HepG2 (cell line): Measurements from ENCODE around the gene ADGRL3. TPM values are rescaled to one million over a fixed set of nuclear protein-coding genes. Genes with fewer than 3 reads are reported as not detected.
A peak's percentile ranks its signal among the peaks of the same experiment; 100 is the strongest.

Experiments used
- ATAC-seq: fragments of 200-7000 bp; cut with Tn5 transposase; 3 replicates; pipeline ENCODE4 v1.9.1; 2020; ENCODE audit warnings: mild to moderate bottlenecking, moderate library complexity
- BruUV-seq: library from RNA; stranded (reverse); fragments of 400-500 nt; replicated peaks from 2 replicates; lab custom pipeline; 2021; lab: Mats Ljungman, UMichigan
- CTCF ChIA-PET: fragments of 300-600 bp; formaldehyde crosslinking; extraction: SDS; loops from one replicate; lab custom pipeline; 2021; ENCODE audit warnings: low total read pairs, inconsistent platforms, low intra/inter-chr PET ratio; lab: Yijun Ruan, JAX
- POLR2A ChIA-PET: fragments of 350-600 bp; sonication (Branson Sonifier 250); formaldehyde crosslinking; loops from one replicate; lab custom pipeline; 2020; ENCODE audit warnings: antibody characterized with exemption, inconsistent platforms; lab: Yijun Ruan, JAX
- DNase-seq: peaks from one replicate; pipeline ENCODE4 v3.0.0-alpha.2; 2015; ENCODE audit warnings: low spot score
- FAIRE-seq: peaks from 3 replicates; lab custom pipeline; 2011; peaks lifted over from hg19 to GRCh38; lab: Jason Lieb, UNC
- H2AFZ ChIP-seq: one replicate; pipeline ENCODE4 v1.6.1; 2011; ENCODE audit warnings: low read length, inconsistent platforms
- H3K27ac ChIP-seq: fragments of 300-600 bp; 3 replicates; pipeline ENCODE4 v1.8.0; 2011; ENCODE audit warnings: mixed run types, mild to moderate bottlenecking, mixed read lengths, low read length, inconsistent platforms; ENCODE audit not compliant: insufficient read depth; ENCODE audit errors: extremely low read length
- H3K27me3 ChIP-seq, 2 experiments: fragments of 200-600 bp in 1 of 2; 2 replicates in 1 of 2; 3 replicates in 1 of 2; pipeline versions ENCODE4 v1.6.0 to v1.8.0; 2011; ENCODE audit warnings: low read length in 2 of 2, mild to moderate bottlenecking in 2 of 2, moderate library complexity in 2 of 2, inconsistent platforms in 1 of 2; ENCODE audit not compliant: insufficient read depth in 2 of 2, control insufficient read depth in 1 of 2
- H3K36me3 ChIP-seq, 2 experiments: fragments of 200-600 bp in 1 of 2; replicated peaks in 1 of 2; 2 replicates in 1 of 2; 3 replicates in 1 of 2; pipeline versions ENCODE4 v1.5.1 to v1.8.0; 2011; ENCODE audit warnings: low read length in 2 of 2, inconsistent platforms in 1 of 2; ENCODE audit not compliant: insufficient read depth in 2 of 2, control insufficient read depth in 1 of 2
- H3K4me1 ChIP-seq: 2 replicates; pipeline ENCODE4 v1.5.1; 2012; ENCODE audit warnings: low read length, inconsistent platforms; ENCODE audit not compliant: insufficient read depth
- H3K4me2 ChIP-seq: 2 replicates; pipeline ENCODE4 v1.6.0; 2011; ENCODE audit warnings: low read depth, low read length, inconsistent platforms
- H3K4me3 ChIP-seq, 3 experiments: fragments of 200-600 bp in 1 of 3; sonication (generic), shearing (Covaris generic) in 1 of 3; replicated peaks in 1 of 3; 2 replicates each; pipeline ENCODE4 v1.5.1; 2011 to 2016; ENCODE audit warnings: low read length in 3 of 3, inconsistent platforms in 2 of 3, low read depth in 2 of 3, mild to moderate bottlenecking in 2 of 3, control low read depth in 1 of 3, mixed read lengths in 1 of 3; ENCODE audit not compliant: insufficient read depth in 1 of 3
- H3K79me2 ChIP-seq: one replicate; pipeline ENCODE4 v1.6.1; 2011; ENCODE audit warnings: low read length, inconsistent platforms; ENCODE audit not compliant: insufficient read depth
- H3K9ac ChIP-seq: 2 replicates; pipeline ENCODE4 v1.6.0; 2011; ENCODE audit warnings: mild to moderate bottlenecking, low read depth, low read length, inconsistent platforms; ENCODE audit not compliant: insufficient read depth
- H3K9me3 ChIP-seq: 2 replicates; pipeline ENCODE4 v1.5.1; 2012; ENCODE audit warnings: mild to moderate bottlenecking, low read length
- H4K20me1 ChIP-seq: 2 replicates; pipeline ENCODE4 v1.6.0; 2011; ENCODE audit warnings: inconsistent platforms, mild to moderate bottlenecking, low read length, moderate library complexity; ENCODE audit not compliant: insufficient read depth
- CREM ChIP-seq, 2 experiments: sonication (generic) in 1 of 2; formaldehyde crosslinking in 1 of 2; IDR thresholded peaks; 2 replicates each; pipeline versions ENCODE4 v1.4.0 to v1.6.1; 2016 to 2020; ENCODE audit warnings: antibody characterized with exemption in 1 of 2, mild to moderate bottlenecking in 1 of 2, missing genetic modification reagents in 1 of 2
- ETV5 ChIP-seq: IDR thresholded peaks from 2 replicates; pipeline ENCODE4 v1.6.1; 2018; ENCODE audit warnings: missing biosample characterization, missing genetic modification reagents, inconsistent platforms, borderline replicate concordance
- MAFF ChIP-seq: IDR thresholded peaks from 2 replicates; pipeline ENCODE4 v1.6.1; 2011; ENCODE audit warnings: low read depth, low read length, improper control_type of control experiment
- MAFK ChIP-seq, 2 experiments: IDR thresholded peaks in 1 of 2; conservative IDR thresholded peaks in 1 of 2; 2 replicates each; pipeline ENCODE4 v1.6.1; 2011; ENCODE audit warnings: improper control_type of control experiment in 2 of 2, low read length in 2 of 2
- NPAS2 ChIP-seq: sonication (generic); formaldehyde crosslinking; IDR thresholded peaks from 2 replicates; pipeline ENCODE4 v1.8.0; 2022; ENCODE audit warnings: mild to moderate bottlenecking, missing genetic modification reagents, borderline replicate concordance
- RERE ChIP-seq: IDR thresholded peaks from 2 replicates; pipeline ENCODE4 v1.6.1; 2016; ENCODE audit warnings: low read depth, missing genetic modification reagents, missing compliant biosample characterization
- ZBTB43 ChIP-seq: sonication (generic); formaldehyde crosslinking; conservative IDR thresholded peaks from 2 replicates; pipeline ENCODE4 v1.4.0; 2020; ENCODE audit warnings: missing genetic modification reagents
- ZNF597 ChIP-seq: sonication (generic); formaldehyde crosslinking; IDR thresholded peaks from 2 replicates; pipeline ENCODE4 v1.5.0; 2020; ENCODE audit warnings: missing genetic modification reagents
- WGBS: methylation state at CpG from one replicate; pipeline ENCODE4 v1.1.6; 2017; ENCODE audit warnings: low lambda C conversion rate; 5-methylcytosine and 5-hydroxymethylcytosine counted together
- in situ Hi-C: cut with HindIII; loops from 2 replicates; pipeline ENCODE4 v1.10.0; 2017; ENCODE audit warnings: low pct_unique_long_range_greater_than_20kb; ENCODE audit not compliant: extremely low pct_ligation_motif_present
- intact Hi-C: fragments of 100-400 bp; cut with micrococcal nuclease; formaldehyde crosslinking; loops from one replicate; pipeline ENCODE4 v1.10.0; 2022; ENCODE audit not compliant: unreplicated experiment
- polyA plus RNA-seq, 8 experiments: library from polyadenylated mRNA; depleted of rRNA in 3 of 8; stranded (reverse) in 7 of 8; unstranded in 1 of 8; fragments of >200 nt; fragmentation: Illumina TruSeq in 4 of 8; extraction: Trizol in 4 of 8; gene quantifications; 2 replicates each; pipeline versions ENCODE4 v1.2.1 to v1.2.3, GENCODE V29; 2011 to 2016; ENCODE audit warnings: low read depth in 4 of 8, missing spikeins in 1 of 8, mixed read lengths in 1 of 8; ENCODE audit not compliant: insufficient read depth in 1 of 8
- total RNA-seq, 5 experiments: library from RNA; depleted of rRNA; stranded (reverse); fragments of >200 nt; fragmentation: Illumina TruSeq; extraction: Trizol; gene quantifications; 2 replicates each; pipeline ENCODE4 v1.2.3, GENCODE V29; 2016; ENCODE audit warnings: low read depth in 1 of 5
- TF ChIP-seq, protein P1 (sequence below): sonication (generic); formaldehyde crosslinking; IDR thresholded peaks from 2 replicates; pipeline ENCODE4 v1.4.0; 2020; ENCODE audit warnings: missing genetic modification reagents, mild to moderate bottlenecking, borderline replicate concordance

ADGRL3 gene
- total and polyA plus RNA-seq, 2 of the 13 experiments (the other 11 are each of a cell fraction or from before 2014, with no cell fraction given), result 0.04 to 0.05 TPM

DNA sequence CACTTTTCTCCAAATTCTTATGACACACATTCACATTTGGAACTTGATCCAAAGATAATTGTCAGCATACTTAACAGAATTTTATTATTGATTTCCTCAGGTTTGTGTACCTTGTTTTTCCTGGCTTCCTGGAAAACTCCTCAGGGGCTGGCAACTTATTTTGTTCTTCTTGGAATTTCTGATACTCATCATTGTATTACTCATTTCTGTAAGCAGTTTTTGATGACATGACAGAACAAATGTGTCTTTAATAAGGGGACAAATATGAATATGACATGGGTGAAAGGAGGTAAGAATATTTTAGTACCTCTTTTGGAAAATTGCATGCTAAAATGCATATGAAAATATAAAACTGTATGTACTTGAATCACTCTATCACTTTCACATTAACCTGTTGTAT lies 237.8 kb downstream of the ADGRL3 start:
- Histone ChIP-seq H3K4me3 (no peak overlapping the region), H3K36me3 (no peaks in the 10 kb centered on the region), H3K27ac (no peak overlapping the region), H3K4me2 (no peak overlapping the region), H3K9ac (no peak overlapping the region), H3K79me2 (no peaks in the 10 kb centered on the region), H3K4me1 (no peaks in the 10 kb centered on the region), H2AFZ (no peak overlapping the region), H3K27me3 (no peaks in the 10 kb centered on the region; a peak in 1 of 5 replicates), H4K20me1 (no peaks in the 10 kb centered on the region), H3K9me3 (no peaks in the 10 kb centered on the region)
- intact Hi-C loops, result no loop called here
- BruUV-seq, result no TSS peak
- no peak for FAIRE-seq
- ChIA-PET CTCF (no interaction called here), POLR2A (no interaction called here)
- ATAC-seq, result no peak
- DNase-seq, result no peak
- in situ Hi-C loops, result no loop called here
- TF ChIP-seq MAFK (conservative IDR thresholded peaks at IDR 0.05 in 1 of 2, IDR thresholded peaks at IDR 0.05 in 1 of 2; ENCODE audit: low read length in 2 of 2), result peak; percentile 63 to 71
- no peak for TF ChIP-seq ZBTB43
- TF ChIP-seq MAFF, result peak; percentile 55; the same call in 1 of the 2 replicates

DNA sequence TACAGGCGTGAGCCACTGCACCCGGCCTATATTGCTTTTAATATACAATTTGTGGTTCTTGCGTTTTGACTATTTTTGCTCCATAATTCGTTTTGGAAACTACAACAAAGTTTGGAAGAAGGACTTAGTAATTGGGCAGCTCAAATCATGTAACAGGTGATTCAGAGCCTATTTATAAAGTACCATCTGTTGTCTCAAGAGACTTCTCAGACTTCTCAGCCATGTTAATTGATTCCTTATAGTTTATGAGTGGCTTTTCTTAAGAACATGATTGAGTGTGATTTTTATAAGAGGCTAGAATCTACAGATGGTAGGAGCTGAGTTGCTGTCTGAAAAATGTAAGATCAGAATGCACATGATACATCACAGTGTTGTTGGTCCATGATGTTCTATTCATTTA lies 240.2 kb downstream of the ADGRL3 start:
- intact Hi-C loops, result no loop called here
- Histone ChIP-seq H3K9me3 (no peaks in the 10 kb centered on the region), H2AFZ (no peak overlapping the region), H3K79me2 (no peaks in the 10 kb centered on the region), H3K4me2 (no peak overlapping the region), H3K36me3 (no peaks in the 10 kb centered on the region), H3K27me3 (no peaks in the 10 kb centered on the region; a peak in 1 of 5 replicates), H3K4me3 (no peak overlapping the region), H4K20me1 (no peaks in the 10 kb centered on the region), H3K4me1 (no peaks in the 10 kb centered on the region), H3K27ac (no peak overlapping the region), H3K9ac (no peak overlapping the region)
- ATAC-seq (no peak), DNase-seq (no peak), FAIRE-seq (no peak)
- WGBS, result 17% methylated on average over 4 of the region's 4 CpGs
- ChIA-PET CTCF (no interaction called here), POLR2A (no interaction called here)
- in situ Hi-C loops, result no loop called here
- no TSS peak for BruUV-seq
- TF ChIP-seq NPAS2 (CRISPR knock-in tag), result no peak
- TF ChIP-seq, protein P1, sequence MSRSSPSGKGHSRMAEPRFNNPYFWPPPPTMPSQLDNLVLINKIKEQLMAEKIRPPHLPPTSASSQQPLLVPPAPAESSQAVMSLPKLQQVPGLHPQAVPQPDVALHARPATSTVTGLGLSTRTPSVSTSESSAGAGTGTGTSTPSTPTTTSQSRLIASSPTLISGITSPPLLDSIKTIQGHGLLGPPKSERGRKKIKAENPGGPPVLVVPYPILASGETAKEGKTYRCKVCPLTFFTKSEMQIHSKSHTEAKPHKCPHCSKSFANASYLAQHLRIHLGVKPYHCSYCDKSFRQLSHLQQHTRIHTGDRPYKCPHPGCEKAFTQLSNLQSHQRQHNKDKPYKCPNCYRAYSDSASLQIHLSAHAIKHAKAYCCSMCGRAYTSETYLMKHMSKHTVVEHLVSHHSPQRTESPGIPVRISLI (CRISPR knock-in tag), result no peak
- no peak for TF ChIP-seq ZNF597
- TF ChIP-seq CREM (IDR thresholded peaks at IDR 0.05), result no peak
- no peak for TF ChIP-seq CREM (CRISPR knock-in tag; IDR thresholded peaks at IDR 0.05)
- TF ChIP-seq ETV5, result no peak
- TF ChIP-seq RERE (CRISPR knock-in tag), result no peak
